ENCODE results near the gene LHX4. TPM values are rescaled to one million over a fixed set of nuclear protein-coding genes. Genes with fewer than 3 reads are reported as not detected.

LHX4 gene
- total and polyA plus RNA-seq, 2 of the 13 experiments (the other 11 are each of a cell fraction or from before 2014, with no cell fraction given): 0.03 to 0.07 TPM

- TF ChIP-seq ZNF20 (CRISPR knock-in tag; IDR thresholded peaks at IDR 0.05) (no peak), MXD1 (CRISPR knock-in tag; IDR thresholded peaks at IDR 0.05) (no peak), ZNF121 (CRISPR knock-in tag; IDR thresholded peaks at IDR 0.05) (no peak), GATAD2A (CRISPR knock-in tag; IDR thresholded peaks at IDR 0.05) (no peak), IKZF4 (CRISPR knock-in tag; IDR thresholded peaks at IDR 0.05; ENCODE audit: borderline replicate concordance, low read depth, not compliant biosample characterization) (no peak), HINFP (CRISPR knock-in tag; IDR thresholded peaks at IDR 0.05; ENCODE audit: low read depth) (no peak), ZC3H13 (CRISPR knock-in tag; IDR thresholded peaks at IDR 0.05) (no peak), LBX2 (CRISPR knock-in tag; IDR thresholded peaks at IDR 0.05; ENCODE audit: borderline replicate concordance) (no peak), SP140L (CRISPR knock-in tag; IDR thresholded peaks at IDR 0.05; ENCODE audit: borderline replicate concordance) (no peak), SYNCRIP (IDR thresholded peaks at IDR 0.05; ENCODE audit: insufficient read depth, low read depth, low read length) (no peak), HOXA7 (CRISPR knock-in tag; IDR thresholded peaks at IDR 0.05) (no peak), ARHGAP35 (CRISPR knock-in tag; IDR thresholded peaks at IDR 0.05; ENCODE audit: borderline replicate concordance) (no peak)
Measured at GRCh38 chr1:180278596-180279395, 48.7 kb downstream of the LHX4 start (continued).
